Adrenal gland (tissue), 5 donors: ENCODE results near the gene BRME1.

Experiments
- POLR2A ChIP-seq, 2 donors: fragments of 450-650 bp; IDR thresholded peaks; one replicate each; pipeline ENCODE4 v1.6.1; 2017; ENCODE audit warnings: antibody characterized with exemption in 2 of 2, mild to moderate bottlenecking in 2 of 2, moderate library complexity in 1 of 2
- TF ChIP-seq, protein P1 (sequence below), 6 experiments: fragments of 450-650 bp in 4 of 6; fragments of 200-600 bp in 2 of 6; sonication (generic) in 1 of 6; IDR thresholded peaks; 1 replicate in 5 of 6; 2 replicates in 1 of 6; pipeline versions ENCODE4 v1.5.1 to v1.8.0; 2016 to 2021; ENCODE audit warnings: antibody characterized with exemption in 6 of 6, mild to moderate bottlenecking in 2 of 6, moderate library complexity in 1 of 6
- donor health status: DM: no; HTN: no; CAD: no.

- TF ChIP-seq, protein P1, sequence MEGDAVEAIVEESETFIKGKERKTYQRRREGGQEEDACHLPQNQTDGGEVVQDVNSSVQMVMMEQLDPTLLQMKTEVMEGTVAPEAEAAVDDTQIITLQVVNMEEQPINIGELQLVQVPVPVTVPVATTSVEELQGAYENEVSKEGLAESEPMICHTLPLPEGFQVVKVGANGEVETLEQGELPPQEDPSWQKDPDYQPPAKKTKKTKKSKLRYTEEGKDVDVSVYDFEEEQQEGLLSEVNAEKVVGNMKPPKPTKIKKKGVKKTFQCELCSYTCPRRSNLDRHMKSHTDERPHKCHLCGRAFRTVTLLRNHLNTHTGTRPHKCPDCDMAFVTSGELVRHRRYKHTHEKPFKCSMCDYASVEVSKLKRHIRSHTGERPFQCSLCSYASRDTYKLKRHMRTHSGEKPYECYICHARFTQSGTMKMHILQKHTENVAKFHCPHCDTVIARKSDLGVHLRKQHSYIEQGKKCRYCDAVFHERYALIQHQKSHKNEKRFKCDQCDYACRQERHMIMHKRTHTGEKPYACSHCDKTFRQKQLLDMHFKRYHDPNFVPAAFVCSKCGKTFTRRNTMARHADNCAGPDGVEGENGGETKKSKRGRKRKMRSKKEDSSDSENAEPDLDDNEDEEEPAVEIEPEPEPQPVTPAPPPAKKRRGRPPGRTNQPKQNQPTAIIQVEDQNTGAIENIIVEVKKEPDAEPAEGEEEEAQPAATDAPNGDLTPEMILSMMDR (IDR thresholded peaks at IDR 0.05) = no peak
- TF ChIP-seq POLR2A (IDR thresholded peaks at IDR 0.05) = no peak
Measured at GRCh38 chr19:13892870-13893269, 13.0 kb downstream of the BRME1 start.
